LNCaP clone FGC (cell line): ENCODE results near the gene RAD51B.

Experiments used
- DNase-seq: peaks from one replicate; pipeline ENCODE4 v3.0.0-alpha.2; 2011; ENCODE audit warnings: low read depth
- H3K4me3 ChIP-seq: 2 replicates; pipeline ENCODE4 v1.5.1; 2011; ENCODE audit warnings: mild to moderate bottlenecking, low read depth, low read length, control low read depth
- TF ChIP-seq, protein P1 (sequence below): IDR thresholded peaks from 2 replicates; pipeline ENCODE4 v1.5.1; 2012; ENCODE audit warnings: mild to moderate bottlenecking; ENCODE audit not compliant: control insufficient read depth, insufficient read depth; ENCODE audit errors: extremely low read depth

Gene RAD51B

DNA sequence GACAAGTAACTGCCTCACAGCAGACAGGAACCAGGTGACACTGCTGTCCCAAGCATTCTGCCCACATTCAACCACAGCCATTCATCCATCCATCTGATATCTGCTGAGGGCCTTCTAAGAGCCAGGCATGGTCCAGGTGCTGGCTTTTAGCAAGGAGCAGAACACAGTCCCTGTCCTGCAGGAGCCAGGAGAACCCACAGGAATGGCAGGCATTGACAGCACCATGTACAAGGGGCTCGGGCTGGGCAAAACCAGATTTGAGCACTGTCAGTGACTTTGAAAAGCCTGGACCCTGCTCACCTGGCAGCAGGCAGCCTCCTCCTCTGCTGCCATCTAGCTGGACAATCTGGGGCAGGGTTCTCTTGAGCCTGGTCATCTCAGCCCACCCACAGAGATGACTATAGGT lies 836.3 kb downstream of the RAD51B start:
- no peak for DNase-seq
- TF ChIP-seq, protein P1, sequence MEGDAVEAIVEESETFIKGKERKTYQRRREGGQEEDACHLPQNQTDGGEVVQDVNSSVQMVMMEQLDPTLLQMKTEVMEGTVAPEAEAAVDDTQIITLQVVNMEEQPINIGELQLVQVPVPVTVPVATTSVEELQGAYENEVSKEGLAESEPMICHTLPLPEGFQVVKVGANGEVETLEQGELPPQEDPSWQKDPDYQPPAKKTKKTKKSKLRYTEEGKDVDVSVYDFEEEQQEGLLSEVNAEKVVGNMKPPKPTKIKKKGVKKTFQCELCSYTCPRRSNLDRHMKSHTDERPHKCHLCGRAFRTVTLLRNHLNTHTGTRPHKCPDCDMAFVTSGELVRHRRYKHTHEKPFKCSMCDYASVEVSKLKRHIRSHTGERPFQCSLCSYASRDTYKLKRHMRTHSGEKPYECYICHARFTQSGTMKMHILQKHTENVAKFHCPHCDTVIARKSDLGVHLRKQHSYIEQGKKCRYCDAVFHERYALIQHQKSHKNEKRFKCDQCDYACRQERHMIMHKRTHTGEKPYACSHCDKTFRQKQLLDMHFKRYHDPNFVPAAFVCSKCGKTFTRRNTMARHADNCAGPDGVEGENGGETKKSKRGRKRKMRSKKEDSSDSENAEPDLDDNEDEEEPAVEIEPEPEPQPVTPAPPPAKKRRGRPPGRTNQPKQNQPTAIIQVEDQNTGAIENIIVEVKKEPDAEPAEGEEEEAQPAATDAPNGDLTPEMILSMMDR = peak; percentile 35
- H3K4me3 ChIP-seq = no peak overlapping the region

DNA sequence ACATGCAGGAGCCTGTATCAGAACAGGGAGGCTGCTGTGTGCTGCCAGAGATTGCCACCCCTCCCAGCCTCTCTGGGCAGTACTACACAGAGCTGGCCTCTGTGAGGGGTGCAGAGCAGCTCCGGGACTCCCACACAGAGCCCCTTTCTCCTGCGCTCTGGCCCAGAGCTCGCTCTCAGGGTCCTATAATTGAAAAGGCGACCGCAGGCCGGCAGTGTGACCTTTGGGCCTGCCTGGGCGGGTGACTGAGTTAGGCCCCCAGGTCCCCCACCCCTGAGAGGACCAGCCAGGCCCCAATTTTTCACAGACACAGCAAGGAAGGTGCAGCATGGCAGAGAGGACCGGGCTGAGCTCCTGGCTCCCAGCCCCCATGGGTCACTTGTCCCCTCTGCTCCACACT lies 836.9 kb downstream of the RAD51B start:
- TF ChIP-seq, protein P1 = no peak
- DNase-seq = no peak
- H3K4me3 ChIP-seq = no peak overlapping the region

DNA sequence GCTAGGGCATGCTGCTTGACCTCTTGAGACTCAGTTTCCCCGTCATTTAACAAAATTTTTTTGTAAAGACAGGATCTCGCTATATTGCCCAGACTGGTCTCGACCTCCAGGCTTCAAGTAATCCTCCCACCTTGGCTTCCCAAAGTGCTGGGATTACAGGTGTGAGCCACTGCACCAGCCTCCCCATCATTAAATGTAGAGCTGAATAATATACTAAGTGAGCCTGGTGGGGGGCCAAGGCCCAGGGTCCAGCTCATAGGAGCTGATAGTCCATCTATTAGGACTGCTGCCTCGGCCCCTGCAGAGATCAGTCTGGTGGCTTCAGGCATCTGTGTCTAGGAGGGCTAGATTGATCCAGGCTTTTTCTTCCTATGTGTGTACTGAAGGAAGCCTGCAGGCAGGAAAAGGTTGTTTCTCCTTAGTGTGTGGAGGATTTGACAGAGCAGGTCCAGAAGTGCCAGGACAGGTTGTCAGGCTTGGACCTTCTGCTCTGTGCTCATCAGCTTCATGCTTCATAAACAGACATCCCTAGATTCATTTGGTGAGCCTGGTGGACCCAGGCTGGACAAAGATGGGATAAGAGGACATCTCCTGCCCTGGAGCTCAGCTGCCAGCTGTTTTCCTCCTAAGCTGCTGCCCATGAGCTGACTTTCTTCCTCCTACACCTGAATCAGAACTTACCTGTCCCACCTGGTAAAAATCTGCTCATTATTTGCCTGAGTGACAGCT lies 837.9 kb downstream of the RAD51B start:
- TF ChIP-seq, protein P1 = no peak
- no peak for DNase-seq
- H3K4me3 ChIP-seq = no peak overlapping the region

DNA sequence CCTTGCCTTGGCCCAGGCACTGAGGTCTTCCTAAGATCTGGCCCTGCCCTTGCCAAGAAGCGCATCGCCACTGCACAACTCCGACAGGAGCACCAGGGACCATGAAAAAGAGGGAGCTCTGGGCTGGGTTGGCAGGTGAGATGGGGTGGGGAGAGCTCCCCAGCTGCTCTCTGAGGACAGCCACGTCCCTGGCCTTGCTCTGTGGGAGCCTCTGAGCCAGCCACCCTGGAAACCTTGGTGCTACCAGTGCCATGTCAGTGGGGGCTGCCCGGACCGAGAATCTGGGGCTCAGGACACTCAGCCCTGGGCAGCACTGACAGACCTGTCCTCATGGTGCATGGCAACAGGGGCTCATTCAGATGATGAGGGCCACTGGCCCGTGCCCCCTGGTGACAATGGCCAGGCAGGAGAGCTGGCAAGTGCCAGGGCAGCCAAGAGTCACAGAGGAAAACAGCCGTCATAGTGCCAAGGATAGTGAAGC lies 838.5 kb downstream of the RAD51B start:
- DNase-seq = no peak
- TF ChIP-seq, protein P1 = no peak
- H3K4me3 ChIP-seq = no peak overlapping the region

DNA sequence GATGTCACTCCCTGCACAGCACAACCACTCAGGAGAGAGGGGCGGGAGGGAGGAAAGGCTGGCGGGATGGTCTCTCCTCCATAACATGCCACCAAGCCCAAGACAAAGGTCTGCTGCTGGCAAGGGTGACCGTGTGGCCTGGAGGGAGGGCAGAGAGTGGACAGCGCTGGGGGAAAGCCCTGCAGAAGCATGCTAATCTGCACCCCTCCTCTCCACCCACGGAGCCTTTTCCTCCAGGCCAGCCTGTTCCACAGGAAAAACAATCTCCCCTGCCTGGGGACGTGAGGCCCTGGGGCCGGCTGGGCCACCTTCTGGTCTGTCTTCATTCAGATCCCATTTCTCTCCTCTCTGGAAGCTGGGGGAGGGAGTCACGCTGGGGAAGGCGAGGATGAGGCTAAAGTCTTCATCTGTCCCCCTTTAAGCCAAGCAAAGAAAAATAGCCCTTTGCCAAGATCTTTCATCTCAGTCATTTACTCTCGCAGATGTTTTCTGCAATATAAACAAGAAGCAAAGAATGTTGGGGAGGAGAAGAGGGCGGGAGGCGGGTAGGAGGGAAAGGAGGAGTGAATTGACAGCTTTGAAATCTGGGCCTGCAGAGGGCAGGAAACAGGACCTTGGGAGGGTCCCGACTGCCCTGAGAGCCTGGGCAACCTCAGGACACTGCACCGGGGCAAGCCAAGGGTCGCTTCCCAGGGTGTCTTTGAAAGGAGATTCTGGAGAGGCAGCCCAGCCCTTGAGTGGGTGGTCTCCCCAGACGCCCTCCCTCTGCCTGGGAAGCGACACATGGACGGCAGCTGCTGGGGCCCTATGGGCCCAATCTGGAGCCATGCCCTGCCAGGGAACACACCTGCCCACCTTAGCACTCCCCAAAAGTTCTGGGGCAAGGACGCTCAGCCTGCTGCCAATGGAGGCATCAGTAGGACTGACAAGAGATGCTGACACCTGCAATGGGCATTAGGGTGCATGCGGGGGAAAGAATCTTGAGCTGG lies 839.7 kb downstream of the RAD51B start:
- TF ChIP-seq, protein P1 = no peak
- no peak for DNase-seq
- no peak overlapping the region for H3K4me3 ChIP-seq

DNA sequence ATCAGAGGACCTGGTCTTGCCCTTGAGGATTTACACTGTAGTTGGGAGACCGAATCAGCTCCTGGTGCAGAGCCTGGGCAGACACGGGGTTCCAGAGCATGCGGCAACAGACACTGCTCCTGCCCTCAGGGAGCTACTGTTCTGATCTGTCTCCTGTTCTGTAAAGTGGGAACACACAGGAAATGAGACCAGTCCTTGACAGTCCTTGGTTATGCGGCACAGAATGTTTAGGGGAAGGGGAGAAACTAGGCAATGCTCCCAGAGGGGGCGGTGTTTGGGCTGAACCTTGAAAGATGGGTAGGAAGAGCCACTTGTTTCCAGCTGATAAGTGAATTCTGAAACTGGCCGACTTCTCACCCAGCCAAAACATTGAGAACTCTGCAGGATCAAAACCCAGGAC lies 840.9 kb downstream of the RAD51B start:
- TF ChIP-seq, protein P1 = no peak
- no peak overlapping the region for H3K4me3 ChIP-seq
- DNase-seq = no peak
